K562 (cell line): ENCODE measurements around the gene SPOCK3. TPM values are rescaled to one million over a fixed set of nuclear protein-coding genes. Genes with fewer than 3 reads are reported as not detected.

Experiments used
- ATAC-seq: fragments of 200-7000 bp; cut with Tn5 transposase; 3 replicates; pipeline ENCODE4 v1.9.1; 2020; ENCODE audit warnings: moderate library complexity
- BruUV-seq: library from RNA; stranded (reverse); fragments of 400-500 nt; replicated peaks from 2 replicates; lab custom pipeline; 2021; lab: Mats Ljungman, UMichigan
- CTCF ChIA-PET: fragments of 300-600 bp; formaldehyde crosslinking; extraction: SDS; loops from one replicate; lab custom pipeline; 2021; ENCODE audit warnings: low intra/inter-chr PET ratio; lab: Yijun Ruan, JAX
- POLR2A ChIA-PET: fragments of 300-600, 350-650 bp; sonication (Branson Sonifier 250); formaldehyde crosslinking; extraction: SDS; loops from one replicate; lab custom pipeline; 2021; ENCODE audit warnings: antibody characterized with exemption, inconsistent platforms; lab: Yijun Ruan, JAX
- DNase-seq, 4 experiments: peaks; one replicate each; pipeline versions ENCODE4 v3.0.0 to v3.0.0-alpha.2; 2011 to 2018; ENCODE audit warnings: low spot score in 3 of 4, mixed read lengths in 3 of 4; ENCODE audit errors: extremely low read depth in 1 of 4
- FAIRE-seq: peaks from 2 replicates; lab custom pipeline; 2011; peaks lifted over from hg19 to GRCh38; lab: Jason Lieb, UNC
- H2AFZ ChIP-seq: 2 replicates; pipeline ENCODE4 v1.6.0; 2011; ENCODE audit warnings: low read depth, low read length, control low read depth, inconsistent platforms
- H3K27ac ChIP-seq: fragments of 200-600 bp; 3 replicates; pipeline ENCODE4 v1.8.0; 2011; ENCODE audit warnings: low read depth, mild to moderate bottlenecking, control low read depth, inconsistent platforms, low read length, moderate library complexity, mixed read lengths; ENCODE audit errors: extremely low read depth
- H3K27me3 ChIP-seq, 2 experiments: fragments of 300-600 bp in 1 of 2; 2 replicates in 1 of 2; 3 replicates in 1 of 2; pipeline versions ENCODE4 v1.6.0 to v1.8.0; 2011; ENCODE audit warnings: inconsistent platforms in 2 of 2, low read length in 2 of 2, mild to moderate bottlenecking in 1 of 2, mixed read lengths in 1 of 2, moderate library complexity in 1 of 2; ENCODE audit not compliant: control insufficient read depth in 2 of 2, insufficient read depth in 2 of 2
- H3K36me3 ChIP-seq: fragments of 300-600 bp; 3 replicates; pipeline ENCODE4 v1.8.0; 2011; ENCODE audit warnings: mild to moderate bottlenecking, low read length, inconsistent platforms; ENCODE audit not compliant: control insufficient read depth, insufficient read depth
- H3K4me1 ChIP-seq, 2 experiments: fragments of 200-600 bp in 1 of 2; replicated peaks in 1 of 2; 2 replicates in 1 of 2; 3 replicates in 1 of 2; pipeline versions ENCODE4 v1.5.1 to v1.8.0; 2011; ENCODE audit warnings: inconsistent platforms in 2 of 2, low read length in 2 of 2, mild to moderate bottlenecking in 1 of 2, mixed read lengths in 1 of 2, moderate library complexity in 1 of 2; ENCODE audit not compliant: control insufficient read depth in 2 of 2, insufficient read depth in 2 of 2
- H3K4me2 ChIP-seq: 2 replicates; pipeline ENCODE4 v1.6.1; 2011; ENCODE audit warnings: low read length, control low read depth, inconsistent platforms, mixed read lengths; ENCODE audit not compliant: insufficient read depth
- H3K4me3 ChIP-seq: fragments of 200-600 bp; sonication (generic), shearing (Covaris generic); 2 replicates; pipeline ENCODE4 v1.5.1; 2016; ENCODE audit warnings: control low read depth, inconsistent platforms
- H3K79me2 ChIP-seq: fragments of 200-600 bp; 3 replicates; pipeline ENCODE4 v1.8.0; 2011; ENCODE audit warnings: low read length, inconsistent platforms; ENCODE audit not compliant: control insufficient read depth, insufficient read depth
- H3K9ac ChIP-seq, 2 experiments: 2 replicates each; pipeline versions ENCODE4 v1.6.0 to v1.6.1; 2011; ENCODE audit warnings: low read depth in 2 of 2, low read length in 2 of 2, control low read depth in 1 of 2, inconsistent platforms in 1 of 2, mild to moderate bottlenecking in 1 of 2, mixed read lengths in 1 of 2; ENCODE audit not compliant: insufficient read depth in 1 of 2
- H3K9me1 ChIP-seq: one replicate; pipeline ENCODE4 v1.6.0; 2011; ENCODE audit warnings: inconsistent platforms, mild to moderate bottlenecking, low read length, moderate library complexity; ENCODE audit not compliant: control insufficient read depth, insufficient read depth
- H3K9me3 ChIP-seq: replicated peaks from 2 replicates; pipeline ENCODE4 v1.5.1; 2011; ENCODE audit warnings: low read depth, low read length, inconsistent platforms; ENCODE audit not compliant: control insufficient read depth, insufficient read depth
- H4K20me1 ChIP-seq: replicated peaks from 2 replicates; pipeline ENCODE4 v1.6.1; 2011; ENCODE audit warnings: low read length, inconsistent platforms, mixed read lengths; ENCODE audit not compliant: control insufficient read depth, insufficient read depth
- BRF1 ChIP-seq: IDR thresholded peaks from 3 replicates; pipeline ENCODE4 v1.6.1; 2011; ENCODE audit warnings: borderline replicate concordance, mild to moderate bottlenecking; ENCODE audit not compliant: insufficient read length; ENCODE audit errors: extremely low read depth
- ERF ChIP-seq: fragments of 450-650 bp; formaldehyde crosslinking; IDR thresholded peaks from 2 replicates; pipeline ENCODE4 v1.4.0; 2020; ENCODE audit warnings: mild to moderate bottlenecking, mixed read lengths
- JUN ChIP-seq, 2 experiments: sonication (generic) in 1 of 2; formaldehyde crosslinking in 1 of 2; IDR thresholded peaks; 2 replicates each; pipeline versions ENCODE4 v1.6.1 to v1.8.0; 2012 to 2022; ENCODE audit warnings: borderline replicate concordance in 2 of 2, mild to moderate bottlenecking in 2 of 2, improper control_type of control experiment in 1 of 2, low read depth in 1 of 2, low read length in 1 of 2, missing genetic modification reagents in 1 of 2
- MAFK ChIP-seq: IDR thresholded peaks from 2 replicates; pipeline ENCODE4 v1.6.1; 2011; ENCODE audit warnings: low read length, improper control_type of control experiment
- MAZ ChIP-seq, 2 experiments: fragments of 450-650 bp in 1 of 2; sonication (generic) in 1 of 2; formaldehyde crosslinking; IDR thresholded peaks in 1 of 2; conservative IDR thresholded peaks in 1 of 2; 2 replicates each; pipeline versions ENCODE4 v1.4.0 to v1.5.0; 2020; ENCODE audit warnings: mild to moderate bottlenecking in 1 of 2, missing genetic modification reagents in 1 of 2
- MXI1 ChIP-seq: IDR thresholded peaks from 2 replicates; pipeline ENCODE4 v1.6.1; 2011; ENCODE audit warnings: low read depth, mild to moderate bottlenecking, improper control_type of control experiment, low read length
- NFYB ChIP-seq: IDR thresholded peaks from 2 replicates; pipeline ENCODE4 v1.6.1; 2011; ENCODE audit warnings: mild to moderate bottlenecking, moderate library complexity; ENCODE audit not compliant: insufficient read length; ENCODE audit errors: extremely low read depth
- NR2C2 ChIP-seq, 2 experiments: fragments of 200-800 bp in 1 of 2; sonication (Bioruptor generic) in 1 of 2; sonication (generic) in 1 of 2; formaldehyde crosslinking in 1 of 2; IDR thresholded peaks; 2 replicates each; pipeline versions ENCODE4 v1.6.1 to v1.8.0; 2016 to 2022; ENCODE audit warnings: mild to moderate bottlenecking in 1 of 2, missing compliant biosample characterization in 1 of 2, missing genetic modification characterization in 1 of 2, missing genetic modification reagents in 1 of 2
- RBBP5 ChIP-seq: fragments of 200-600 bp; sonication (generic); IDR thresholded peaks from 2 replicates; pipeline ENCODE4 v1.6.1; 2012; ENCODE audit warnings: borderline replicate concordance, mild to moderate bottlenecking, low read length, control low read depth, inconsistent platforms; ENCODE audit not compliant: insufficient read depth, poor library complexity, severe bottlenecking
- RBM17 ChIP-seq: fragments of 200-400 bp; formaldehyde crosslinking; IDR thresholded peaks from 2 replicates; pipeline ENCODE4 v1.6.1; 2017; ENCODE audit warnings: low read depth, mild to moderate bottlenecking, low read length, borderline replicate concordance
- STAG1 ChIP-seq: sonication (generic); formaldehyde crosslinking; IDR thresholded peaks from 2 replicates; pipeline ENCODE4 v1.5.0; 2020; ENCODE audit warnings: missing genetic modification reagents, borderline replicate concordance
- U2AF2 ChIP-seq: fragments of 200-400 bp; formaldehyde crosslinking; optimal IDR thresholded peaks from 2 replicates; pipeline ENCODE3; 2017; ENCODE audit warnings: low read depth, mild to moderate bottlenecking, low read length
- ZBTB26 ChIP-seq: fragments of 450-650 bp; formaldehyde crosslinking; IDR thresholded peaks from 2 replicates; pipeline ENCODE4 v1.4.0; 2022; ENCODE audit warnings: missing genetic modification characterization
- ZBTB49 ChIP-seq: sonication (generic); formaldehyde crosslinking; IDR thresholded peaks from 2 replicates; pipeline ENCODE4 v1.8.0; 2022; ENCODE audit warnings: missing genetic modification reagents, mild to moderate bottlenecking, borderline replicate concordance
- ZNF584 ChIP-seq: fragments of 200-800 bp; sonication (Bioruptor generic); IDR thresholded peaks from 2 replicates; pipeline ENCODE4 v1.6.1; 2016; ENCODE audit warnings: low read depth, mild to moderate bottlenecking, missing genetic modification characterization, missing compliant biosample characterization
- in situ Hi-C: fragments of 300-500 bp; cut with MboI; formaldehyde crosslinking; loops from 4 replicates; pipeline ENCODE4 v1.15.0; 2018; ENCODE audit warnings: inconsistent platforms, mixed read lengths
- intact Hi-C: fragments of 100-400 bp; cut with micrococcal nuclease; formaldehyde crosslinking; loops from 2 replicates; pipeline ENCODE4 v1.14.2; 2022
- polyA plus RNA-seq, 8 experiments: library from polyadenylated mRNA; depleted of rRNA in 4 of 8; stranded (reverse) in 5 of 8; unstranded in 3 of 8; fragments of >200 nt; fragmentation: Nextera tagmentation in 2 of 8; fragmentation: Illumina TruSeq in 1 of 8; extraction: Ambion mirVana in 2 of 8; extraction: Trizol in 1 of 8; gene quantifications; 2 replicates each; pipeline versions ENCODE4 v1.2.1 to v1.2.3, GENCODE V29; 2011 to 2014; ENCODE audit warnings: inconsistent platforms in 1 of 8, missing spikeins in 1 of 8
- total RNA-seq, 7 experiments: library from RNA; depleted of rRNA in 6 of 7; stranded (reverse); fragments of >200 nt in 6 of 7; fragmentation: Illumina TruSeq in 2 of 7; extraction: Trizol in 2 of 7; gene quantifications; 2 replicates each; pipeline versions ENCODE4 v1.2.1 to v1.2.3, GENCODE V29; 2011 to 2021; ENCODE audit warnings: low replicate concordance in 1 of 7

The SPOCK3 gene
- total and polyA plus RNA-seq, 9 of the 15 experiments (the other 6 are each of a cell fraction or from before 2014, with no cell fraction given) = not detected

- DNase-seq (no peak), FAIRE-seq (no peak), ATAC-seq (no peak)
- no TSS peak for BruUV-seq
- no peaks in the 10 kb centered on the region for H3K4me1 ChIP-seq
- no peaks in the 10 kb centered on the region for H3K27me3 ChIP-seq
- no peak overlapping the region for H3K4me2 ChIP-seq
- no peaks in the 10 kb centered on the region for H3K79me2 ChIP-seq
- no peak overlapping the region for H3K9ac ChIP-seq
- H3K36me3 ChIP-seq = no peaks in the 10 kb centered on the region
- H4K20me1 ChIP-seq = no peaks in the 10 kb centered on the region
- H3K4me3 ChIP-seq = no peak overlapping the region
- no peak overlapping the region for H2AFZ ChIP-seq
- POLR2A ChIA-PET = no interaction called here
- no peaks in the 10 kb centered on the region for H3K9me1 ChIP-seq
- intact Hi-C loops (no loop called here), in situ Hi-C loops (no loop called here)
- no peaks in the 10 kb centered on the region for H3K9me3 ChIP-seq
- CTCF ChIA-PET = no interaction called here
- no peak overlapping the region for H3K27ac ChIP-seq
- TF ChIP-seq MXI1 (no peak), ZBTB26 (no peak), U2AF2 (no peak), NFYB (no peak), MAZ (CRISPR knock-in tag; conservative IDR thresholded peaks at IDR 0.05 in 1 of 2, IDR thresholded peaks at IDR 0.05 in 1 of 2) (no peak), RBM17 (no peak), ERF (CRISPR knock-in tag) (no peak), MAFK (no peak), JUN (IDR thresholded peaks at IDR 0.05; ENCODE audit: borderline replicate concordance, low read depth, low read length) (no peak), JUN (CRISPR knock-in tag; IDR thresholded peaks at IDR 0.05; ENCODE audit: borderline replicate concordance) (no peak), ZNF584 (no peak), ZBTB49 (CRISPR knock-in tag) (no peak), RBBP5 (no peak), STAG1 (no peak), NR2C2 (CRISPR knock-in tag; IDR thresholded peaks at IDR 0.05) (no peak), NR2C2 (tag; IDR thresholded peaks at IDR 0.05) (no peak), BRF1 (no peak)
Observed at GRCh38 chr4:166846939-166847338, 387.4 kb downstream of the SPOCK3 start.
